ENCODE results near the gene CDADC1. TPM values are rescaled to one million over a fixed set of nuclear protein-coding genes. Genes with fewer than 3 reads are reported as not detected.

CDADC1 gene
- total RNA-seq (9.1 and 9.9 TPM in 2 replicates), polyA plus RNA-seq (1.8 and 2.4 TPM in 2 replicates), polyA minus RNA-seq (3.2 and 3.4 TPM in 2 replicates), Bru-seq, nascent RNA (percentile 61 among the genes with signal in this experiment), BruChase-seq, experiment 1, labeled RNA remaining after a 6-hour chase (percentile 48 among the genes with signal in this experiment), BruChase-seq, experiment 2, labeled RNA remaining after a 2-hour chase (percentile 49 among the genes with signal in this experiment)
- polyA plus RNA-seq (2011; cell fraction: cytosol; rRNA removed) = 3.2 and 4.0 TPM in 2 replicates
- polyA plus RNA-seq (2011; cell fraction: nucleus; rRNA removed) = 3.7 and 5.1 TPM in 2 replicates
- polyA plus RNA-seq (2012) = 9.9 and 10.5 TPM in 2 replicates
- polyA minus RNA-seq (2011; cell fraction: cytosol; rRNA and poly(A)+ RNA removed) = 2.8 TPM
- 5.1 and 6.6 TPM in 2 replicates for polyA minus RNA-seq (2011; cell fraction: nucleus; rRNA and poly(A)+ RNA removed)
- long read RNA-seq, partial matches to known transcripts = 16 of 23 reads
- long read RNA-seq, other reads (novel, unspliced or antisense) = 4 of 23 reads

- dilution Hi-C loops (cut with MboI; ENCODE audit: extremely low pct_ligation_motif_present, low sequenced_read_pairs) (no loop called here), intact Hi-C loops (cut with micrococcal nuclease) (no loop called here)
- Histone ChIP-seq H3K4me1 (ENCODE audit: control insufficient read depth, extremely low read depth, insufficient read depth, low read length) (peaks cover 11% of the 10 kb centered on the region), H3K9ac (replicated peaks; ENCODE audit: extremely low read depth, insufficient read depth, low read length) (peak within 1 kb of the TSS; percentile 92), H3K27ac (ENCODE audit: insufficient read depth, low read depth, low read length) (peak within 1 kb of the TSS; percentile 53), H2AFZ (ENCODE audit: low read depth, low read length) (peak within 1 kb of the TSS; percentile 90), H3K79me2 (ENCODE audit: control insufficient read depth, insufficient read depth, low read length) (peaks cover 8% of the 10 kb centered on the region), H3K9me3 (replicated peaks; ENCODE audit: control insufficient read depth, insufficient read depth, low read length) (no peaks in the 10 kb centered on the region), H3K4me2 (ENCODE audit: insufficient read depth, low read length) (peak within 1 kb of the TSS; percentile 98), H4K20me1 (replicated peaks; ENCODE audit: control insufficient read depth, extremely low read depth, insufficient read depth, low read length) (no peaks in the 10 kb centered on the region), H3K4me3 (replicated peaks in 1 of 3; ENCODE audit: insufficient read depth in 1 of 3, low read depth in 1 of 3, low read length in 3 of 3) (peak within 1 kb of the TSS; percentile 53 to 95 (median 86)), H3K9me1 (replicated peaks; ENCODE audit: control insufficient read depth, extremely low read depth, insufficient read depth, low read length) (no peaks in the 10 kb centered on the region), H3K27me3 (ENCODE audit: control insufficient read depth in 2 of 2, insufficient read depth in 2 of 2, low read length in 2 of 2) (peaks cover 0 to 3% of the 10 kb centered on the region in 2 experiments), H3K36me3 (ENCODE audit: control insufficient read depth in 2 of 2, extremely low read depth in 1 of 2, insufficient read depth in 2 of 2, low read length in 2 of 2) (no peaks in the 10 kb centered on the region)
- ChIA-PET CTCF (interaction anchor here (0.7 to 2.9 kb wide), 12 partner anchors 8 to 281 kb away, joined by 3 to 34 read pairs (median 4); no protein-coding TSS in a partner anchor), POLR2A (no interaction called here)
- TSS peak; percentile 47 for BruUV-seq (replicated peaks)
- TF ChIP-seq, protein P1, sequence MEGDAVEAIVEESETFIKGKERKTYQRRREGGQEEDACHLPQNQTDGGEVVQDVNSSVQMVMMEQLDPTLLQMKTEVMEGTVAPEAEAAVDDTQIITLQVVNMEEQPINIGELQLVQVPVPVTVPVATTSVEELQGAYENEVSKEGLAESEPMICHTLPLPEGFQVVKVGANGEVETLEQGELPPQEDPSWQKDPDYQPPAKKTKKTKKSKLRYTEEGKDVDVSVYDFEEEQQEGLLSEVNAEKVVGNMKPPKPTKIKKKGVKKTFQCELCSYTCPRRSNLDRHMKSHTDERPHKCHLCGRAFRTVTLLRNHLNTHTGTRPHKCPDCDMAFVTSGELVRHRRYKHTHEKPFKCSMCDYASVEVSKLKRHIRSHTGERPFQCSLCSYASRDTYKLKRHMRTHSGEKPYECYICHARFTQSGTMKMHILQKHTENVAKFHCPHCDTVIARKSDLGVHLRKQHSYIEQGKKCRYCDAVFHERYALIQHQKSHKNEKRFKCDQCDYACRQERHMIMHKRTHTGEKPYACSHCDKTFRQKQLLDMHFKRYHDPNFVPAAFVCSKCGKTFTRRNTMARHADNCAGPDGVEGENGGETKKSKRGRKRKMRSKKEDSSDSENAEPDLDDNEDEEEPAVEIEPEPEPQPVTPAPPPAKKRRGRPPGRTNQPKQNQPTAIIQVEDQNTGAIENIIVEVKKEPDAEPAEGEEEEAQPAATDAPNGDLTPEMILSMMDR (IDR thresholded peaks at IDR 0.05; ENCODE audit: extremely low read depth in 1 of 2, insufficient read depth in 1 of 2, low read depth in 1 of 2, low read length in 2 of 2) = no peak
- no peak for TF ChIP-seq EZH2 (IDR thresholded peaks at IDR 0.05; ENCODE audit: borderline replicate concordance, low read depth, low read length, severe bottlenecking)
- TF ChIP-seq FOS (IDR thresholded peaks at IDR 0.05; ENCODE audit: borderline replicate concordance, insufficient read depth, low read length) = no peak
- TF ChIP-seq POLR2AphosphoS5 (IDR thresholded peaks at IDR 0.05; ENCODE audit: insufficient read depth, low read depth, low read length) = peak; percentile 78
- TF ChIP-seq POLR2A (IDR thresholded peaks at IDR 0.05; ENCODE audit: low read depth, low read length) = peak; percentile 82
- TF ChIP-seq JUN (IDR thresholded peaks at IDR 0.05; ENCODE audit: borderline replicate concordance, insufficient read depth, insufficient read length, low read depth) = peak; percentile 62
- TF ChIP-seq, protein P2, sequence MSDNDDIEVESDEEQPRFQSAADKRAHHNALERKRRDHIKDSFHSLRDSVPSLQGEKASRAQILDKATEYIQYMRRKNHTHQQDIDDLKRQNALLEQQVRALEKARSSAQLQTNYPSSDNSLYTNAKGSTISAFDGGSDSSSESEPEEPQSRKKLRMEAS (IDR thresholded peaks at IDR 0.05; ENCODE audit: insufficient read depth, insufficient read length) = no peak
- no peak for TF ChIP-seq GATA2 (IDR thresholded peaks at IDR 0.05; ENCODE audit: insufficient read depth, insufficient read length, low read depth, low read length)
- DNase-seq (ENCODE audit: low read depth, low spot score) = peak; percentile 97
- FAIRE-seq = peak; percentile 93
Observed at GRCh38 chr13:49247643-49248621, at the start of gene CDADC1. CDADC1 (plus strand) TSS chr13:49247925; CDS start chr13:49248038, 113 bp downstream.
